Gastroesophageal sphincter (tissue), 4 donors: ENCODE data around the gene CCDC28A. TPM values are rescaled to one million over a fixed set of nuclear protein-coding genes. Genes with fewer than 3 reads are reported as not detected.
A peak's percentile ranks its signal among the peaks of the same experiment; 100 is the strongest.

ENCODE experiments used
- ATAC-seq: fragments of 150-250 bp; one replicate; pipeline ENCODE4 v1.9.1; 2016; ENCODE audit warnings: mild to moderate bottlenecking, moderate library complexity
- H3K27ac ChIP-seq, 4 donors: fragments of 200-600 bp; sonication (generic) in 3 of 4; 1 replicate in 3 of 4; 2 replicates in 1 of 4; pipeline ENCODE4 v1.5.1; 2016 to 2019
- H3K27me3 ChIP-seq: fragments of 200-600 bp; sonication (generic); one replicate; pipeline ENCODE4 v1.5.1; 2019
- H3K36me3 ChIP-seq, 2 donors: fragments of 200-600 bp; sonication (generic); one replicate each; pipeline ENCODE4 v1.5.1; 2019; ENCODE audit warnings: control low read depth in 1 of 2
- H3K4me1 ChIP-seq, 3 donors: fragments of 200-600 bp; sonication (generic); 1 replicate in 2 of 3; 2 replicates in 1 of 3; pipeline ENCODE4 v1.5.1; 2016 to 2019; ENCODE audit warnings: control low read depth in 2 of 3
- H3K4me3 ChIP-seq, 2 donors: fragments of 200-600 bp; sonication (generic); one replicate each; pipeline ENCODE4 v1.5.1; 2019; ENCODE audit warnings: mild to moderate bottlenecking in 1 of 2, moderate library complexity in 1 of 2
- H3K9me3 ChIP-seq, 3 donors: fragments of 200-600 bp; sonication (generic); one replicate each; pipeline ENCODE4 v1.5.1; 2017 to 2019; ENCODE audit warnings: control low read depth in 2 of 3
- EP300 ChIP-seq: sonication (generic); formaldehyde crosslinking; IDR thresholded peaks from one replicate; pipeline ENCODE4 v1.6.1; 2017; ENCODE audit warnings: antibody characterized with exemption, mild to moderate bottlenecking
- POLR2A ChIP-seq, 2 donors: fragments of 450-650 bp; IDR thresholded peaks; one replicate each; pipeline ENCODE4 v1.6.1; 2017; ENCODE audit warnings: antibody characterized with exemption in 2 of 2, mild to moderate bottlenecking in 2 of 2, moderate library complexity in 1 of 2
- POLR2AphosphoS5 ChIP-seq: sonication (generic); formaldehyde crosslinking; IDR thresholded peaks from one replicate; pipeline ENCODE4 v1.6.1; 2017; ENCODE audit warnings: antibody characterized with exemption
- WGBS, 2 donors: methylation state at CpG; one replicate each; pipeline ENCODE4 v1.1.5; 2018; ENCODE audit warnings: low coverage in 1 of 2; 5-methylcytosine and 5-hydroxymethylcytosine counted together
- total RNA-seq, 4 donors: library from RNA; depleted of rRNA; stranded (reverse); fragments of >200 nt; gene quantifications; one replicate each; pipeline ENCODE4 v1.1.0, GENCODE V29; 2016
- TF ChIP-seq, protein P1 (sequence below), 4 experiments: fragments of 200-600 bp in 2 of 4; fragments of 450-650 bp in 2 of 4; sonication (generic) in 1 of 4; IDR thresholded peaks; one replicate each; pipeline ENCODE4 v1.5.1; 2017 to 2019; ENCODE audit warnings: antibody characterized with exemption in 4 of 4, mild to moderate bottlenecking in 2 of 4, moderate library complexity in 2 of 4

CCDC28A gene
- total RNA-seq, 4 donors from 2014 or later: 14.7 to 33.1 (median 16.7) TPM

DNA sequence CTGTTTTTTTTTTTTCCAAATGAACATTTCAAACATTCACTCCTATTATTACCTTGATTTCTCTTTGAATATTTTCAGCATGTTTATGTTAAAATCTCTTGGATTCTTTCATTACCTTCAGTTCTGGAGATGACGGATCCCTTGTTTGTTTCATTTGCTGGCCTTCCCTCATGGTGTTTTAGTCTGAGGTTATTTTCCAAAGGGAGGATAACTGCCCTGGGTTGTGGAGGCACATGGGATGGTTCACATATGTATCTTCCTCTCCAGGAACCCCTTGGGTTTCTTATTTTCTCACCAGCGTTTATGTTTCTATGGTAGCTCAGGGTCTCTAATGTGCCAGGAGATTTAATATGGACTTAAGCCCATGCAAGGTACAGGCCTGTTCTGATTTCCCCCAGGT is 58.6 kb downstream of the CCDC28A start:
- H3K9me3 ChIP-seq: no peaks in the 10 kb centered on the region
- ATAC-seq: no peak
- peaks cover 0 to 23% (median 5%) of the 10 kb centered on the region in 3 donors for H3K4me1 ChIP-seq
- no peaks in the 10 kb centered on the region for H3K27me3 ChIP-seq
- WGBS, 2 donors: 86% methylated on average over 2 of the region's 2 CpGs
- no peak overlapping the region for H3K4me3 ChIP-seq
- H3K36me3 ChIP-seq: no peaks in the 10 kb centered on the region
- TF ChIP-seq, protein P1, sequence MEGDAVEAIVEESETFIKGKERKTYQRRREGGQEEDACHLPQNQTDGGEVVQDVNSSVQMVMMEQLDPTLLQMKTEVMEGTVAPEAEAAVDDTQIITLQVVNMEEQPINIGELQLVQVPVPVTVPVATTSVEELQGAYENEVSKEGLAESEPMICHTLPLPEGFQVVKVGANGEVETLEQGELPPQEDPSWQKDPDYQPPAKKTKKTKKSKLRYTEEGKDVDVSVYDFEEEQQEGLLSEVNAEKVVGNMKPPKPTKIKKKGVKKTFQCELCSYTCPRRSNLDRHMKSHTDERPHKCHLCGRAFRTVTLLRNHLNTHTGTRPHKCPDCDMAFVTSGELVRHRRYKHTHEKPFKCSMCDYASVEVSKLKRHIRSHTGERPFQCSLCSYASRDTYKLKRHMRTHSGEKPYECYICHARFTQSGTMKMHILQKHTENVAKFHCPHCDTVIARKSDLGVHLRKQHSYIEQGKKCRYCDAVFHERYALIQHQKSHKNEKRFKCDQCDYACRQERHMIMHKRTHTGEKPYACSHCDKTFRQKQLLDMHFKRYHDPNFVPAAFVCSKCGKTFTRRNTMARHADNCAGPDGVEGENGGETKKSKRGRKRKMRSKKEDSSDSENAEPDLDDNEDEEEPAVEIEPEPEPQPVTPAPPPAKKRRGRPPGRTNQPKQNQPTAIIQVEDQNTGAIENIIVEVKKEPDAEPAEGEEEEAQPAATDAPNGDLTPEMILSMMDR (IDR thresholded peaks at IDR 0.05): no peak
- TF ChIP-seq EP300: no peak
- TF ChIP-seq POLR2AphosphoS5: no peak
- no peak for TF ChIP-seq POLR2A (IDR thresholded peaks at IDR 0.05)
- H3K27ac ChIP-seq: no peak overlapping the region

DNA sequence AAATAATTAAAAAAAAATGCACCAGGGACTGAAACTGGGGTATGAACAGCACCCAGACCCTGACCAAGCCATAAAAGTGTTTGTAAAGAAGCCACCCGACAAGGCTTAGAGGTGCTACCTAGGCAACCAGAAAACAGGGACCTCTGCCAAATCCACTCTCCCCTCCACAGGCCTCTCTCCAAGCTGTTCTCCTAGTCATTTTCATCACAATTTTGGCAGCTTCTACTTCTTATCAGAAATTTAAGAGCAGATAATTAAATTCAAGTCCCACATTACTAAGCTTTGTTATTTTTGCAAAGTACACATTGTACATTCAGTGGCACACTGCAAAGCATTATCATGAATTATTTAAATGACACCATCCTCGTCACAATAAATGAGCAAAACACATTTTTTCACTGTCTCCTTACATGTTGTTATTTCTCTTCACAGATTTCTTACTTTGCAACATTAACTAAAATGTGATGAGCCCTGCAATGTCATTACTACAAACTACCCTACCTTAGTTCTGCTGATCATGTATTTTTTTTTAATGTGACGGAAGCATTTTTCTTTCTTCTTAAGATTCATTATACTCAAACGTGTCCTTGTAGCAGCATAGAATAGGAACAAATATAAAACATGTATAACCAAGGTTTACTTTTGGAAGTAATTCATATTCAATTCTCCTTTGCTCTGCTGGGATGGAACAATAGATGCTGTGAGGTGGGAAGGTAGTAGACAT is 60.4 kb downstream of the CCDC28A start:
- H3K27ac ChIP-seq: peak overlapping the region; percentile 27 to 43 (median 32)
- no peak for ATAC-seq
- H3K4me1 ChIP-seq: peaks cover 0 to 23% (median 5%) of the 10 kb centered on the region in 3 donors
- no peaks in the 10 kb centered on the region for H3K36me3 ChIP-seq
- no peaks in the 10 kb centered on the region for H3K9me3 ChIP-seq
- H3K4me3 ChIP-seq: no peak overlapping the region
- TF ChIP-seq, protein P1 (IDR thresholded peaks at IDR 0.05): no peak
- TF ChIP-seq POLR2AphosphoS5 (no peak), EP300 (no peak), POLR2A (IDR thresholded peaks at IDR 0.05) (no peak)
- 29% methylated on average over 4 of the region's 4 CpGs for WGBS, 2 donors
- no peaks in the 10 kb centered on the region for H3K27me3 ChIP-seq

DNA sequence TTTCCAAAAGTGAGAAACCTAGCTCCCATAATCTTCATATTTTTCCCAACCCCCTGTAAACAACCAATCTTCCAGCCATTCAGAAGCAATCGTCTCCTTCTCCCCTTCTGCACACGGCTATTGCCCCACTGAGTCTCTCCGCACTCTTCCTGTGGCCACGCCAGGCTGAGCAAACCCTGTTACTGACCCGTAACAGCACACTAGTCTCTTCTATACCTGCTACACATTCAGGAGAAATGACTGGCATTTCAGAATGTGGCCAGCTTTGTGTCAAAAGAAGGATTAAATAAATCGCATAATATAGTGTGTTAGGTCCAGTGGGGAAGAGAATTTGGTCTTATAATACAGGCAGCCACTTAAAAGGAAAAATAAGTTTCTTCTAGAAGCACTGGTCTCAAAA is 63.7 kb downstream of the CCDC28A start:
- TF ChIP-seq, protein P1 (IDR thresholded peaks at IDR 0.05): no peak
- TF ChIP-seq POLR2A (IDR thresholded peaks at IDR 0.05): no peak
- Histone ChIP-seq H3K4me1 (peaks cover 0 to 23% (median 5%) of the 10 kb centered on the region in 3 donors), H3K4me3 (no peak overlapping the region), H3K9me3 (no peaks in the 10 kb centered on the region), H3K27me3 (no peaks in the 10 kb centered on the region), H3K36me3 (no peaks in the 10 kb centered on the region), H3K27ac (no peak overlapping the region)
- ATAC-seq: no peak
- WGBS, 2 donors: 85 to 100% methylated on average over 1 to 6 of the region's 6 CpGs

Other genes starting within 250 kb of the CCDC28A start
- gene ECT2L, start 22.3 kb downstream of the CCDC28A start, total RNA-seq: under 1 TPM in 1 of 4 donors, not detected in 3; 0.27 TPM
- gene REPS1, start 214.5 kb downstream of the CCDC28A start, total RNA-seq: 10 to 100 TPM; 26.7 to 42.6 (median 29.3) TPM